GM11168 (cell line): ENCODE results near the gene SKIC3.

Source experiments
- in situ Hi-C: fragments of 300-500 bp; cut with MboI; formaldehyde crosslinking; loops from one replicate; pipeline ENCODE4 v1.12.0; 2022; ENCODE audit warnings: low sequenced_read_pairs; ENCODE audit not compliant: unreplicated experiment

Gene SKIC3

DNA sequence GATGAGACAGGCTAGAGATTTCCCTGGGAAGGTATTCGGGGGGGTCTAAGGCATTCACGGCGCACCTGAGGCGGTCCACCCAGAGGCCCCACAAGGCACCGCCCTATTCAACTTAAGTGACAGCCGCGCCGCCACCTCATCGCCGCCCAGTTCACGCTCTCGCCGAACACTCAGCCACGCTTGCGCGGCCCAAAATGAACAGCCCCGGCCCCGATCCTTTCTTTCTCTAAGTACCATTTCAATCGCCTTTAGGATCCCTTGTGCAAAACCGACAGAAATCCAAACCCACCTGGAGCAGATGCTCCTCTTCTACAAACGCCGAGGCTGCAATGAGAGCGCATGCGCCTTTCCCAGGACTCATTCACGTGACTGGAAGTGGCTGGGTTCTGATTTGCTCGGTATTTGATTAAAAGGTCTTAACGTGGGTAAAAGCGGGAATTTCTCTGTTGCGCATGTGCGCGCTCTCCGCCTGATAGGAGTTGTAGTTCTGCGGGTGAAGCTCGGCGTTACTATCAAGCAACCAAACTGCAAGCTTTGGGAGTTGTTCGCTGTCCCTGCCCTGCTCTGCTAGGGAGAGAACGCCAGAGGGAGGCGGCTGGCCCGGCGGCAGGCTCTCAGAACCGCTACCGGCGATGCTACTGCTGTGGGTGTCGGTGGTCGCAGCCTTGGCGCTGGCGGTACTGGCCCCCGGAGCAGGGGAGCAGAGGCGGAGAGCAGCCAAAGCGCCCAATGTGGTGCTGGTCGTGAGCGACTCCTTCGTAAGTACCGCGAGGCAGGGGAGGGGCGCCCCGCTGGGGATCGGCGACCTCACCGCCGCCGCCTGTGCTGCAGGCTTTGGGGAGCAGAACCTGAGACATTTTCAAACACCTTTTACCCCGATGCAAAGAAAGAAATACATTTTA is at the start of gene SKIC3, which contains the start of gene ARSK:
SKIC3 (minus strand) TSS at position 331 of the 902 bp plus-strand sequence. CDS start 7,827 bp downstream, outside the sequence.
ARSK (plus strand) TSS at position 455 of the 902 bp plus-strand sequence; CDS start at position 633, 178 bp downstream.
- in situ Hi-C loops = no loop called here

GRCh38 chr5:95600557-95600956 is 45.8 kb upstream of the SKIC3 start:
- in situ Hi-C loops = no loop called here

DNA sequence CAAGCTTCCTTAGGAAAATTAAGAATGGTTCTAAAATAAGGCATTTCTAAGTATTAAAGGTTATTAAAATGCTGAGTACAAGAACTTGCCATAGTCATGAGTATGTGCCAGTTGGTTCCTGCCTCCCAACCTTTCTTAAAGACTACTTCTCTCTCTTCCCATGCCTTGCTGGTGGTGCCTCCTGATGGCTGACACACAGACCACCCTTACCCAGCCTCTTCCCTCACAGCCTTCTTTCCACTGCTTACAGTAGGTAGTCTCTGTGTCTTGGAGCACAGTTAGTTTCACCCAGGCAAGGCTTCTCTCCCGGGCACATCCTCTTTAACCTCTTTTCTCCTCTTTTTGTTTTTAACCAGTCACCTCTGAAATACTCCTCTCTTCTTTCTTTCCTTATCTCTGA is 44.5 kb upstream of the SKIC3 start:
- in situ Hi-C loops = no loop called here

DNA sequence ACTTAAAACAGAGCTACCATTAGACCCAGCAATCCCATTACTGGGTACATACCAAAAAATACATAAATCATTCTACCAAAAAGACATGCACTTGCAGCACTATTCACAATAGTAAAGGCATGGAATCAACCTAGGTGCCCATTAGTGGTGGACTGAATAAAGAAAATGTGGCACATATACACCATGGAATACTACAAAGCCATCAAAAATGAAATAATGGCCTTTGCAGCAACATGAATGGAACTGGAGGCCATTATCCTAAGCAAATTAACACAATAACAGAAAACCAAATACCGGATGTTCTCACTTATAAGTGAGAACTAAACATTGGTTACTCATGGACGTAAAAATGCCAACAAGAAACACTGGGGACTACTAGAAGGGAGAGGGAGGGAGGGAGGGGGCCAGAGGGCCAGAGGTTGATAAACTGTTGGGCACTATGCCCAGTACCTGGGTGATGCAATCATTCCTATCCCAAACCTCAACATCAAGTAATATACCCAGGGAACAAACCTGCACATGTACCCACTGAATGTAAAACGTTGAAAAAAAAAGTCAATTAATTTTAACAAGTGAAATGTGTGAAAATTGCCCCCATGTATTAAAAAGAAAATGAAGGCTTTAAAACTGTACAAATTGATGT is 40.6 kb upstream of the SKIC3 start:
- in situ Hi-C loops = no loop called here

- in situ Hi-C loops = no loop called here
Observed at GRCh38 chr5:95591490-95591901, 36.7 kb upstream of the SKIC3 start.

DNA sequence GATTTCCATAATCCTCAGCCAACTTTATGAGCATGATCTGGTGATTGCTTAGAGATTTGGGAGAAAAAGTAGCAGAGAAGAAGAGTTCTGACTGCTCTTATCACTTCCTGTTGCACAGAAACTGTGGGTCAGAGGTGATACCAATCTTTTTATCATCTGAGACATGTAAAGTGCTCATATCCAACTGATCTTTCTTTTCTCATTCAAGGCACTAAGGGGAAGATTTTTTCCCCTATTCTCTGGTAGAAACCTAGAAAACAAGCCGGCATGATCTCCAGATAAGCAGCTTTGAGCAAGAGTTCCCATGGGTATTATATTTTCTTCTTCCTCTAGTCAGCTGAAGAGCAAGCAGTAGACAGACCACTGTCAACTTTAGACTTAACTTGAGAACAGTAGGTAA is 36.1 kb upstream of the SKIC3 start:
- in situ Hi-C loops = no loop called here

DNA sequence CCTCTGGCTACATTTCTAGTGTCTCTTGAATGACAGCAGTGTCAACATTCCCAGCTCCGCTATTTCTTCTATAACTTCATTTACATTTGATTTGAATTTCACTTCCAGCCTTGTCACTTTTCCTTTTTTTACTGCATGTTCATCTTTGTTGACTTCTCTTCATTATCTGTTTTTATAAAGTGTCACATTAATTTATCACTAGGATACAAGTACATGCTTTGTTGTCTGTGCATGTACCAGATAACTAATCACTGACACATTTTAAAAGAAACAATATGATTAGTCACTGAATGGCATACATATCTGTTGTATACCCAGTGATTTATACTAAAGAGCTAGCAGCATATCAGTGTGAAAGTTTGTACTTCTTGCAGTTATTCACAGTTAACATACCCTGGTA is 29.2 kb upstream of the SKIC3 start:
- in situ Hi-C loops = no loop called here

GRCh38 chr5:95581576-95581975 is 26.8 kb upstream of the SKIC3 start:
- in situ Hi-C loops = no loop called here

DNA sequence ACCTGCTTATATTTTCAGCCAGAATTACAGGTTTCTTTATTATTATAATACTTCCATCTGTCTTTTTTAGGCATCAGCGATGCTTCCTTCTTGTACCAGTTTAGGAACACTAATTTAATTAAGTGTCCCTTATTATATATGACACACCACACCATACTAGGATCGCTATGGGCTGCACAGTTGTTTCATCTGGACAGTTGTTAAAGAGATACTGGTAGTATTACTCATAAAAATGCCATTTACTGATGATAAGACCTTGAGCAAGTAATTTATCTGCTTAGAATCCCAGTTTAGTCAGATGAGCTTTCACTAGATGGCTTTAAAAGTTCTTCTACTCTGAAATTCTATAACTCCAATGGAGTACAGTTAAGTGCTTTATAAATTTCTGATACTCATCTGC is 17.2 kb upstream of the SKIC3 start:
- in situ Hi-C loops = no loop called here

- in situ Hi-C loops = no loop called here
Observed at GRCh38 chr5:95565280-95565920, 10.6 kb upstream of the SKIC3 start.

DNA sequence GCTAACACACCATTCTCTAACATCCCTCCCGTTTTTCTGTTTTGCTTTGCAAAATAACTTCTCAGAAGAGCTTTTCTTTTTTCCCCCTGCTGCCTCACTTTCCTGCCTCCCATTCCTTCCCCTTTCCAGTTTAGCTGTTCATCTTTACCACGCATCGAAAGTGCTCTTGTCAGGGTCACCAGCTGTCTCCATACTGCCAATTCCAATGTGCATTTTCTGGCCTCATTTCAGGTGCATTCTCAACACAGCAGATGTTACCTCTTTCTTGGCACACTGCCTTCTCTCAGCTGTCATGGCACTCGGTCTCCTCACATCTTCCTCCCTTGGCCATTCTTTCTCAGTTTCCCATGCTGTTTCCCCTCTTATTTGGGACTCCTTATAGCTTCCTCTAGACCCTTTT is 9.7 kb upstream of the SKIC3 start:
- in situ Hi-C loops = no loop called here

- in situ Hi-C loops = no loop called here
Observed at GRCh38 chr5:95563367-95563766, 8.6 kb upstream of the SKIC3 start.

GRCh38 chr5:95562282-95562681 is 7.5 kb upstream of the SKIC3 start:
- in situ Hi-C loops = no loop called here

- in situ Hi-C loops = no loop called here
Observed at GRCh38 chr5:95557841-95558240, 3.1 kb upstream of the SKIC3 start.

GRCh38 chr5:95555553-95555952 is 776 bp upstream of the SKIC3 start:
- in situ Hi-C loops = no loop called here

DNA sequence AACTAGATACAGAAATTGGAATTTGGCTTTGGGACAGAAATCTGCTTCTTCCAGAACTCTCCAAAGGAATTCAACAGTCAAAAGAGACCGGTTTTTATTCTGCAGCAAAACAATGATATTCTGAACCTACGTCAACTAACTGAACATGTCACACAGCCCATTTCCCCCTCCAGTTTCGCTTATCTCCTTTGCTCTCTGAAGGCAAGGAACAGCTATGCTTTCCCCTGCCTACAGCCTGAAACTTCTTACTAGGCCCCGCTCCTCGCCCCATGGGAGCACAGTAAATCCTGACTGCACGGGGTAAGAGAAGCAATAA is 488 bp downstream of the SKIC3 start:
- in situ Hi-C loops = no loop called here

DNA sequence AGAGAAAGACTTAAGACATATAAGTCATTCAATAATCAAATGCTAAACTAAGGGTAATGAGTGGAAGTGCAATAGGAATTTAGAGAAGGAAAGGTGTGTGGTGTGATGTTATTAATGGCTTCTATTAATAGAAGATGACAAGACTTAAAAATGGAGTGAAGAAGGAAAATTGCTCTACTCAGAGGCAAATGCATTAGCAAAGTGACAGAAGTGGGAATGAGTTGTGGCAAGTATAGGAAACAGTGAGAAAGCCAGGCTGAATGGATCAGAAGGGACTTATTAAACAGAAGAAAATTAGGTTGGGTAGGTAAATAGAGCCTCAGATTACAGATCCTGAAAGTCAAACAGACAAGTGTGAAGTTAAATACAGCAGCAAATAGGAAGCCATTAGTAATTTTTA is 5.7 kb downstream of the SKIC3 start:
- in situ Hi-C loops = no loop called here

DNA sequence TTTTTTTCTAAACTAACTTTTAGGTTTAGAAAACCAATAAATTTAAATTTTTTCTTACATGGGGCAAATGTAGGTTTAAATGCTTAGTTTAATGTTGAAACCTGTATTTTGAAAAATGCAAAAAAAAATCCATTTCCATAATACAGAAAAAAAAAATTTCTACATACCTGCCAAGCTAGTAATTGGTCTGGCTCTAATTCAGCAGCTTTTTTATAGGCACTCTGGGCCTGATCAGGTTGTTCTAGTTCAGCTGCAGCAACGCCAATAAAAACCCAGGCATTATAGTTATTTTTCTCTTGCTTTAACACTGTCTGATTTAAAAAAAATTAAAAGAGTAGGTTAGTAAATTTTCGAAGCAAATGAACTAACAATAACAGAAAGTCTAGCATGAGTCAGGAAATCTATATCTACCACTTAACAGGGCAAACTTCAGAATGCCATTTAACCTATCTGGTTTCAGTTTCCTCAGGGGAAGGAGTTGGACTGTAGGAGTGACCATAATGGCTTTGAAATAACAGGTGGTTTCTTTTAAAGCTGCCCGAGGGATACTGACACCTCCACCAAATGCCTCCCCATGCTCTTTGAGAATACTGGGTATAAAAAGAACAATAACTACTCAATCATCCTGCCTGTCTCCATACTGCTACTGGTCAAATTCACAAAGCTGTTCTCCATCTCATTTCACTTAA is 11.6 kb downstream of the SKIC3 start:
- in situ Hi-C loops = no loop called here

- in situ Hi-C loops = no loop called here
Observed at GRCh38 chr5:95537501-95537900, 17.3 kb downstream of the SKIC3 start.

GRCh38 chr5:95533761-95534160 is 21.0 kb downstream of the SKIC3 start:
- in situ Hi-C loops = no loop called here

GRCh38 chr5:95533106-95533505 is 21.7 kb downstream of the SKIC3 start:
- in situ Hi-C loops = no loop called here
